ENCODE data around the gene CLEC16A.

- TF ChIP-seq, protein P1, sequence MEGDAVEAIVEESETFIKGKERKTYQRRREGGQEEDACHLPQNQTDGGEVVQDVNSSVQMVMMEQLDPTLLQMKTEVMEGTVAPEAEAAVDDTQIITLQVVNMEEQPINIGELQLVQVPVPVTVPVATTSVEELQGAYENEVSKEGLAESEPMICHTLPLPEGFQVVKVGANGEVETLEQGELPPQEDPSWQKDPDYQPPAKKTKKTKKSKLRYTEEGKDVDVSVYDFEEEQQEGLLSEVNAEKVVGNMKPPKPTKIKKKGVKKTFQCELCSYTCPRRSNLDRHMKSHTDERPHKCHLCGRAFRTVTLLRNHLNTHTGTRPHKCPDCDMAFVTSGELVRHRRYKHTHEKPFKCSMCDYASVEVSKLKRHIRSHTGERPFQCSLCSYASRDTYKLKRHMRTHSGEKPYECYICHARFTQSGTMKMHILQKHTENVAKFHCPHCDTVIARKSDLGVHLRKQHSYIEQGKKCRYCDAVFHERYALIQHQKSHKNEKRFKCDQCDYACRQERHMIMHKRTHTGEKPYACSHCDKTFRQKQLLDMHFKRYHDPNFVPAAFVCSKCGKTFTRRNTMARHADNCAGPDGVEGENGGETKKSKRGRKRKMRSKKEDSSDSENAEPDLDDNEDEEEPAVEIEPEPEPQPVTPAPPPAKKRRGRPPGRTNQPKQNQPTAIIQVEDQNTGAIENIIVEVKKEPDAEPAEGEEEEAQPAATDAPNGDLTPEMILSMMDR (IDR thresholded peaks at IDR 0.05; ENCODE audit: borderline replicate concordance, extremely low read depth, low read length, poor library complexity, severe bottlenecking) = no peak
- no peak for TF ChIP-seq EZH2 (IDR thresholded peaks at IDR 0.05; ENCODE audit: borderline replicate concordance, low read depth, low read length, severe bottlenecking)
Measured at GRCh38 chr16:11180489-11180888, 236.1 kb downstream of the CLEC16A start.
